Psoas muscle (tissue), 8 donors: ENCODE measurements around the gene ABCC8. TPM values are rescaled to one million over a fixed set of nuclear protein-coding genes. Genes with fewer than 3 reads are reported as not detected.

Experiments used
- ATAC-seq, 4 donors: fragments of 200-7000 bp; cut with Tn5 transposase; one replicate each; pipeline ENCODE4 v1.9.1; 2020; ENCODE audit warnings: moderate library complexity in 3 of 4, mild to moderate bottlenecking in 2 of 4
- DNase-seq, 2 donors: peaks; one replicate each; pipeline ENCODE4 v3.0.0-alpha.2; 2020
- H3K27ac ChIP-seq: fragments of 200-600 bp; one replicate; pipeline ENCODE4 v1.8.0; 2022
- H3K27me3 ChIP-seq, 3 donors: fragments of 200-600 bp in 1 of 3; one replicate each; pipeline versions ENCODE4 v1.6.1 to v1.8.0; 2013 to 2022; ENCODE audit warnings: low read length in 2 of 3, mild to moderate bottlenecking in 2 of 3, moderate library complexity in 1 of 3; ENCODE audit not compliant: insufficient read depth in 3 of 3
- H3K36me3 ChIP-seq, 2 donors: fragments of 200-600 bp in 1 of 2; one replicate each; pipeline versions ENCODE4 v1.6.1 to v1.8.0; 2013 to 2022; ENCODE audit warnings: low read depth in 1 of 2, mild to moderate bottlenecking in 1 of 2, moderate library complexity in 1 of 2; ENCODE audit not compliant: insufficient read depth in 1 of 2
- H3K4me1 ChIP-seq: fragments of 200-600 bp; one replicate; pipeline ENCODE4 v1.8.0; 2022
- H3K4me3 ChIP-seq: fragments of 200-600 bp; one replicate; pipeline ENCODE4 v1.8.0; 2022; ENCODE audit warnings: mild to moderate bottlenecking
- H3K9me3 ChIP-seq: fragments of 200-600 bp; one replicate; pipeline ENCODE4 v1.8.0; 2022
- CTCF ChIP-seq: fragments of 200-600 bp; IDR thresholded peaks from one replicate; pipeline ENCODE4 v1.8.0; 2022; ENCODE audit warnings: antibody characterized with exemption
- WGBS, 3 donors: extraction: QIAGEN DNeasy Blood & Tissue Kit; methylation state at CpG; one replicate each; pipeline versions ENCODE4 v1.1.6 to v1.1.7; 2013; 5-methylcytosine and 5-hydroxymethylcytosine counted together
- intact Hi-C, 2 donors: fragments of 100-400 bp; cut with DNase I; formaldehyde crosslinking; loops; one replicate each; pipeline versions ENCODE4 v1.11.0 to v1.14.2; 2022
- polyA plus RNA-seq, 3 donors: library from polyadenylated mRNA; stranded (reverse); fragments of 200-250 nt; gene quantifications; one replicate each; pipeline ENCODE4 v1.2.3, GENCODE V29; 2013
- total RNA-seq, 4 donors: library from RNA; stranded (reverse); fragmentation: NEBNext Ultra II Directional in 2 of 4; extraction: Animal tissue kit (Norgen Biotek cat#: 25700) in 2 of 4; gene quantifications; one replicate each; pipeline versions ENCODE4 v1.2.1 to v1.2.4, GENCODE V29; 2021 to 2023
- donor health status: healthy with polysubstance abuse.
- donor health status: DM: no; HTN: no; CAD: no; lungs with moderate emphysema.
- donor health status: Bipolar disorder and iron deficiency.
- donor health status: healthy.
- donor health status: DM: yes; HTN: yes; CAD: no.
- donor health status: DM: no; HTN: no; CAD: no.
- donor health status: DM: no; HTN: no; CAD: no.
- donor health status: DM: yes; HTN: yes; CAD: no.

Gene ABCC8
- total and polyA plus RNA-seq, 7 donors = 0.26 to 3.5 (median 0.75) TPM

DNA sequence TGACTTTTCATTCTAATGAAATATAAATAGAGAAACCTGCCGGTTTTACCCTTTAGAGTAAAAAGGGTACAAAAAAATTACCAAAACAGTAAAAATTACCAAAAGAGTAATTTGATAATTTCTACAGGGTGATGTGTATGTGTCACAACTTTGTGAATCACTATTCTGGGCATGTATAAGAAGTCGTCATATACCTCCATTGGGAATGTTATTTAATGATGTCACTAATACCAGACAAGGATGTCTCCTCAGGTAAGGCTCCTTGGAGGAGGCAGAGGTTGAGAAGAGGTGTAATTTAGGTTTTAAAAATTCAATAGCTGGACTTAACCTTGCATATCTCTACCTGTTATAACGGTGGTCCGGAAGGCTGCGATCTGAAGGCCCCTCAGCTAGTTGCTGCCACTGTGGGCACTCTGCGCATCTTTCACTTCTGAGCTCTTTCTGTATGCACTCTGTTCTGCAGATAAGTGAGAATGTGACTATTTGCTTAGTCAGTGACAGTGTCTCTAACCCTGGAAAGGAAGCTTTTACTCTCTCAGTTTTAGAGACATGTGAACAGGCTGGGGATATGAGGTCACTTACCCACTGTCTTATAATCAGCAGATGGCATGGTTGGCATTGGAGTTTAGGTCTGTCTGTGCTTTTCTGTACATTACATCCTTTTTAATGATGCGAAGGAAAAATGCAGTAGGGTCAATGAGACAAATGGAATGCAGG, 126.0 kb downstream of the ABCC8 start:
- Histone ChIP-seq H3K4me1 (peaks cover 22% of the 10 kb centered on the region), H3K27ac (no peak overlapping the region), H3K4me3 (no peak overlapping the region), H3K36me3 (no peaks in the 10 kb centered on the region), H3K27me3 (peaks cover 0 to 38% (median 5%) of the 10 kb centered on the region in 3 donors), H3K9me3 (no peaks in the 10 kb centered on the region)
- TF ChIP-seq CTCF = no peak
- DNase-seq (no peak), ATAC-seq (no peak)
- intact Hi-C loops = loop anchor here in 1 of 2 donors (10.0 kb wide), 1 partner anchor 116 kb away; no protein-coding TSS in a partner anchor
- WGBS, 3 donors = 95 to 96% (median 95%) methylated on average over 7 of the region's 7 CpGs

DNA sequence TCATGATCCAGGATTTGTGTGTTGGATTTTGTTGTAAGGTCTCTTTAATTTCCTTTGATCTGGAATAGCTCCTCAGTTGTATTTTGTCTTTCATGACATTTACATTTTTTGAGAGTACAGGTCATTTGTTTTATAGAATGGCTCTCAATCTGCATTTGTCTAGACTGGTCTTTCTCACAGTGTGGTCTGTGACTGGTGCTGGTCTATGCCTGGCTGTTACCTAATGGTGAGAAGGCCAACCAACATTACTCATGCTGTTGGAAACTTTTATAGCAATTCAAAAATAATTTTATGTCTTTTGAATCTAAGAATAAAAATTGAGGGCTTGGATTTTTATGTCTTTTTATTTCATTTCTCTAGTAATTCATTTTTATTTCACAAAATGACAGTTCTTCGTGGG, 129.0 kb downstream of the ABCC8 start:
- Histone ChIP-seq H3K4me3 (no peak overlapping the region), H3K4me1 (peaks cover 6% of the 10 kb centered on the region), H3K27me3 (peaks cover 0 to 22% (median 0%) of the 10 kb centered on the region in 3 donors), H3K9me3 (no peaks in the 10 kb centered on the region), H3K27ac (no peak overlapping the region), H3K36me3 (no peaks in the 10 kb centered on the region)
- no peak for DNase-seq
- no peak for TF ChIP-seq CTCF
- no peak for ATAC-seq
- intact Hi-C loops = no loop called here
- 75 to 88% (median 76%) methylated on average over 1 of the region's 1 CpG for WGBS, 3 donors

- no peaks in the 10 kb centered on the region for H3K9me3 ChIP-seq
- no peak for ATAC-seq
- 81 to 88% (median 87%) methylated on average over 1 of the region's 1 CpG for whole genome bisulfite sequencing, 3 donors
- no peak overlapping the region for H3K4me3 ChIP-seq
- H3K27me3 ChIP-seq = no peaks in the 10 kb centered on the region
- H3K27ac ChIP-seq = no peak overlapping the region
- no peaks in the 10 kb centered on the region for H3K36me3 ChIP-seq
- no peak for DNase-seq
- no peak for TF ChIP-seq CTCF
- no peaks in the 10 kb centered on the region for H3K4me1 ChIP-seq
- intact Hi-C loops = no loop called here
Observed at GRCh38 chr11:17343907-17344306, 132.7 kb downstream of the ABCC8 start.

- no peaks in the 10 kb centered on the region for H3K27me3 ChIP-seq
- intact Hi-C loops = no loop called here
- H3K9me3 ChIP-seq = no peaks in the 10 kb centered on the region
- no peak for TF ChIP-seq CTCF
- H3K4me1 ChIP-seq = no peaks in the 10 kb centered on the region
- WGBS, 3 donors = 97 to 98% (median 98%) methylated on average over 2 of the region's 2 CpGs
- DNase-seq (no peak), ATAC-seq (no peak)
- H3K4me3 ChIP-seq = no peak overlapping the region
- no peak overlapping the region for H3K27ac ChIP-seq
- H3K36me3 ChIP-seq = no peaks in the 10 kb centered on the region
Observed at GRCh38 chr11:17343257-17343656, 133.4 kb downstream of the ABCC8 start.

Other genes with a start within 250 kb of the ABCC8 start
- gene NUCB2, start 200.1 kb downstream of the ABCC8 start, total RNA-seq = 10 to 100 TPM; 20.4 to 42.3 (median 26.8) TPM
- 10 to 100 TPM; 24.2 to 35.7 (median 31.5) TPM for gene NUCB2, start 200.1 kb downstream of the ABCC8 start, polyA plus RNA-seq
- gene NCR3LG1, start 125.0 kb downstream of the ABCC8 start, total RNA-seq = under 1 TPM; 0.09 to 0.71 (median 0.17) TPM
- gene NCR3LG1, start 125.0 kb downstream of the ABCC8 start, polyA plus RNA-seq = under 1 TPM; 0.01 to 0.18 (median 0.14) TPM
- gene KCNJ11, start 88.2 kb downstream of the ABCC8 start, total RNA-seq = 100 to 1,000 TPM in 2 of 4 donors, 10 to 100 TPM in 2; 88.4 to 173 (median 126) TPM
- gene KCNJ11, start 88.2 kb downstream of the ABCC8 start, polyA plus RNA-seq = 10 to 100 TPM; 66.5 to 87.5 (median 86.8) TPM
- not detected for gene USH1C, start 67.6 kb upstream of the ABCC8 start, total RNA-seq
- gene USH1C, start 67.6 kb upstream of the ABCC8 start, polyA plus RNA-seq = under 1 TPM; 0.05 to 0.44 (median 0.14) TPM
- not detected for gene OTOG, start 70.4 kb upstream of the ABCC8 start, total RNA-seq
- gene OTOG, start 70.4 kb upstream of the ABCC8 start, polyA plus RNA-seq = not detected
- 10 to 100 TPM; 45.6 to 95.7 (median 60.4) TPM for gene MYOD1, start 242.7 kb upstream of the ABCC8 start, total RNA-seq
- gene MYOD1, start 242.7 kb upstream of the ABCC8 start, polyA plus RNA-seq = 10 to 100 TPM in 1 of 3 donors, 1 to 10 TPM in 2; 5.0 to 63.6 (median 6.8) TPM